ENCODE results near the gene MSRB1. TPM values are rescaled to one million over a fixed set of nuclear protein-coding genes. Genes with fewer than 3 reads are reported as not detected.

The MSRB1 gene
- total RNA-seq, 4 donors from 2014 or later, result 9.6 to 64.0 (median 17.1) TPM

DNA sequence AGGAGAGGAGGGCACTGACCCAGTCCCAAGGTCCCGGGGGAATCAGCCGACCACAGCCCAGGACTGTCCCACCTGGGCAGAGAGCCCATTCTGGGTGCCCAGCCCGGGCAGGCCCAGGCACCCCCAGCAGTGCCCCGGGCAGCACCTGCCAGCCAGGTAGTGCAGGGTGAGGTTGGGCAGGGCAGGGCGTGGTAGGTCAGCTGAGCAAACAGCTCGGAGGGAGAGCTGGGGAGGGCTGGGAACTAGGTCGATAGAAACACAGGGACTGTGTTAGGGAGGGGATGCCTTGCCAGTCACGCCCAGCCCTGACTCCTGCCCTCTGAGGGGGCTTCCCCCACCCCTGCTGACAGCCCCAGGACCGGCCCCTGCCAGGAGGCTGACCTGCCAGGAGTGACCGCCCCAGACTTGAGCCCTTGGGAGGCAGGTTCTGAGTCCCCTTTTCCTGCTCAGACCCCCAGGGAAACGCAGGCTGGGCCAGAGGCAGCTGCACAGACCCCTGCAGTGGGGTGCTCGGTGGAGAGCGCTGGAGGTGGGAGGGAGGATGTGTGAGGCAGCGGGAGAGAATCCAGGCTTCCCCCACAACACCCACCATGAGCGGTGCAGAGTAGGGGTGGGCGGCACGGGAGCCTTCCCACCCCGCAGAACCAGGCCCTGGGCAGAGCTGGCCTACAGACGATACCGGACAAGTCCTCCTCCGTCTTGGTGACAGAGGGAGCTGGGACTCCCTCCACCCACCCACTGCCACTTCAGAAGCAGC lies 29.5 kb downstream of the MSRB1 start:
- ATAC-seq (ENCODE audit: low FRiP score), result no peak
- DNase-seq (ENCODE audit: low spot score), result no peak
- TF ChIP-seq, protein P1, sequence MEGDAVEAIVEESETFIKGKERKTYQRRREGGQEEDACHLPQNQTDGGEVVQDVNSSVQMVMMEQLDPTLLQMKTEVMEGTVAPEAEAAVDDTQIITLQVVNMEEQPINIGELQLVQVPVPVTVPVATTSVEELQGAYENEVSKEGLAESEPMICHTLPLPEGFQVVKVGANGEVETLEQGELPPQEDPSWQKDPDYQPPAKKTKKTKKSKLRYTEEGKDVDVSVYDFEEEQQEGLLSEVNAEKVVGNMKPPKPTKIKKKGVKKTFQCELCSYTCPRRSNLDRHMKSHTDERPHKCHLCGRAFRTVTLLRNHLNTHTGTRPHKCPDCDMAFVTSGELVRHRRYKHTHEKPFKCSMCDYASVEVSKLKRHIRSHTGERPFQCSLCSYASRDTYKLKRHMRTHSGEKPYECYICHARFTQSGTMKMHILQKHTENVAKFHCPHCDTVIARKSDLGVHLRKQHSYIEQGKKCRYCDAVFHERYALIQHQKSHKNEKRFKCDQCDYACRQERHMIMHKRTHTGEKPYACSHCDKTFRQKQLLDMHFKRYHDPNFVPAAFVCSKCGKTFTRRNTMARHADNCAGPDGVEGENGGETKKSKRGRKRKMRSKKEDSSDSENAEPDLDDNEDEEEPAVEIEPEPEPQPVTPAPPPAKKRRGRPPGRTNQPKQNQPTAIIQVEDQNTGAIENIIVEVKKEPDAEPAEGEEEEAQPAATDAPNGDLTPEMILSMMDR (IDR thresholded peaks at IDR 0.05), result no peak

DNA sequence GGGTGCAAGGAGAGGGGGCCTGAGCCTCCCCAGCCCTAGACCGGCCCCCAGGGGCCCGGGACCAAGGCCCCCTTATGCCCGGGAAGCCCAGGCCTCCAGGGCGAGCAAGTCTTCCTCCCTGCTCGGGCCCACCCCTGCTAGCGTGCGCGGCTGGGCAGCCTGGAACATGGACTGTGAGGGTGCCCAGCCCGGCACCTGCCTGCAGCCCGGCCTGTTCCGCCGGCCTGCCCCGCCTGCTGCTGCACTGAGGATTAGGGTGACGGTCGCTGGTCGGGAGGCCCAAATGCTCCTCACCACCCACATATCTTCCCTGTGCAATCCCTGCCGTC lies 30.8 kb downstream of the MSRB1 start:
- ATAC-seq (ENCODE audit: low FRiP score) (no peak), DNase-seq (ENCODE audit: low spot score) (no peak)
- TF ChIP-seq, protein P1 (IDR thresholded peaks at IDR 0.05), result no peak

GRCh38 chr16:1911467-1912214 lies 31.4 kb downstream of the MSRB1 start:
- ATAC-seq (ENCODE audit: low FRiP score) (no peak), DNase-seq (ENCODE audit: low spot score) (no peak)
- TF ChIP-seq, protein P1 (IDR thresholded peaks at IDR 0.05), result no peak

GRCh38 chr16:1909561-1910231 lies 33.3 kb downstream of the MSRB1 start:
- no peak for DNase-seq (ENCODE audit: low spot score)
- TF ChIP-seq, protein P1 (IDR thresholded peaks at IDR 0.05), result no peak
- ATAC-seq (ENCODE audit: low FRiP score), result no peak

DNA sequence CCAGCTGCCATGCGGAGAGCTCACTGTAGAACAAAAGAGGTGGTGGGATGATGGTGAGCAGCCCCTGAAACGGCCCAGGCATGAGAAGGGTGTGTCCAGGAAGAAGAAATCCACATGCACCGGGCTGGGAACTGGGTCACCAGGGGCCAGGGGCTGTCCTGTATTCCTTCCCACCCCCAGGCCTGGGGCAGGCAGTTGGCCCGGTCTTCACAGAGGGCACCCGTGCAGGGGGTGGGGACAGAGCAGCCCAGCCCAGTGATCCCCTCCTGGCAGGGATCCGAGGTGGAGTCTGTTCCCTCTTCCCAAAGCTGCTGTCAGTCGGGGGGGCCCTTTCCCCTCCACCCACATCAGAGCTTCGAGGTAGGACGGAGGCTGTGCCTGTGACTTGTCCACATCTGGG lies 34.0 kb downstream of the MSRB1 start:
- ATAC-seq (ENCODE audit: low FRiP score), result no peak
- TF ChIP-seq, protein P1 (IDR thresholded peaks at IDR 0.05), result no peak
- DNase-seq (ENCODE audit: low spot score), result no peak

- DNase-seq (ENCODE audit: low spot score) (no peak), ATAC-seq (ENCODE audit: low FRiP score) (no peak)
- TF ChIP-seq, protein P1 (IDR thresholded peaks at IDR 0.05), result no peak
These were observed 34.8 kb downstream of the MSRB1 start for GRCh38 chr16:1908184-1908583.
